GM19328 (cell line): Measurements from ENCODE around the gene RAB30.
A peak's percentile ranks its signal among the peaks of the same experiment; 100 is the strongest.
"Not testable (repeated sequence)": the region's sequence is repeated elsewhere in the genome, so short reads cannot be mapped to it uniquely, and the experiment has no call there.

ENCODE experiments used
- ATAC-seq: cut with Tn5 transposase; IDR thresholded peaks from one replicate; pipeline ENCODE4 v1.9.1; 2021; ENCODE audit warnings: mild to moderate bottlenecking, moderate library complexity; ENCODE audit not compliant: unreplicated experiment

RAB30 gene

DNA sequence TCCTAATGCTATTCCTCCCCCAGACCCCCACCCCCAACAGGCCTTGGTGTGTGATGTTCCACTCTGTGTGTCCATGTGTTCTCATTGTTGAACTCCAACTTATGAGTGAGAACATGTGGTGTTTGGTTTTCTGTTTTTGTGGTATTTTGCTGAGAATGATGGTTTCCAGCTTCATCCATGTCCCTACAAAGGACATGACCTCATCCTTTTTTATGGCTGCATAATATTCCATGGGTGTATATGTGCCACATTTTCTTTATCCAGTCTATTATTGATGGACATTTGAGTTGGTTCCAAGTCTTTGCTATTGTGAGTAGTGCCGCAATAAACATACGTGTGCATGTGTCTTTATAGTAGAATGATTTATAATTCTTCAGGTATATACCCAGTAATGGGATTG, 121.2 kb downstream of the RAB30 start:
- ATAC-seq = not testable (repeated sequence)

DNA sequence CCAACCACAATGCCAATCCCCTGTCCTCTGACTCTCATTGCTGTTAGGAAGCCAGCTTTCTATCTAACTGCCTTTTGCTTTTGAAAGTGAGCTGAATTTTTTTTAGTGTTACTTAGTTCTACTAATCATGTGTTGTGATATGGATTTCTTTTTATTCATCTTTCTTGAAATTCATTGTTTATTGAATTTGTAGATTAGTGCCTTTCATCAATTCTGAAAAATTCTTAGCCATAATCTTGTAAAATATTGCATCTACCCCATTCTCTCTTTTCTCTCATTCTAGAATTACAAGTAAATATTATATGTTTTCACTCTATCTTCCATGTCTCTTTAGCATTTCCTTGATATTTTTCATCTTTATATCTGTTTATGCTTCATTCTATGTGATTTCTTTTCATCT, 122.3 kb downstream of the RAB30 start:
- ATAC-seq = no peak

DNA sequence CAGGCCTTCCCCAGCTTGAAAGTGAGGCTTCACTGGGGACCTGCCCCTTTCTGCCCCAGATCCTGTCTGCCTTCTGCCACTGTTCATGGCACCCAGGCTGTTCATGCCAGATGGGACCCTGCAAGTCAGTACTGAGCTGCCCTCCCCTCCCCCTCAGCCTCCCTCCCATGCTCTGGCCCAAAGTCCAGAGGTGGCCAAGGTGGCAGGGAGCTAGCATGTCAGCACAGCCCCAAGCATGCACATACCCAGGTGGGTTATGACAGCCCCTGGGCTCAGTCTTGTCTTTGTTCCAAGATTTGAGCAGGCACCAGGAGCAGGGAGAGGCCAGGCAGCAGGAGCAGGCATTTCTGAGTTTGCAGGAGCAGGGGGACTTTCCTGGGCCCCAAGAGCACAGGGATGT, 126.0 kb downstream of the RAB30 start:
- no peak for ATAC-seq

DNA sequence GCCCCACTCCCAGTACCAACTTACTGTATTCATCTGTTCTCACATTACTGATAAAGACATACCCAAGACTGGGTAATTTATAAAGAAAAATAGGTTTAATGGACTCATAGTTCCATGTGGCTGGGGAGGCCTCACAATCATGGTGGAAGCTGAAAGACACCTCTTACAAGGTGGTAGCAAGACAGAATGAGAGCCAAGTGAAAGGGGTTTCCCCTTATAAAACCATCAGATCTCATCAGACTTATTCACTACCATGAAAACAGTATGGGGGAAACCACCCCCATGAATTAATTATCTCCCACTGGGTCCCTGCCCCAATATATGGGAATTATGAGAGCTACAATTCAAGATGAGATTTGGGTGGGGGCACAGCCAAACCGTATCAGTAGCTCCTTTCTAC, 126.7 kb downstream of the RAB30 start:
- ATAC-seq = not testable (repeated sequence)

DNA sequence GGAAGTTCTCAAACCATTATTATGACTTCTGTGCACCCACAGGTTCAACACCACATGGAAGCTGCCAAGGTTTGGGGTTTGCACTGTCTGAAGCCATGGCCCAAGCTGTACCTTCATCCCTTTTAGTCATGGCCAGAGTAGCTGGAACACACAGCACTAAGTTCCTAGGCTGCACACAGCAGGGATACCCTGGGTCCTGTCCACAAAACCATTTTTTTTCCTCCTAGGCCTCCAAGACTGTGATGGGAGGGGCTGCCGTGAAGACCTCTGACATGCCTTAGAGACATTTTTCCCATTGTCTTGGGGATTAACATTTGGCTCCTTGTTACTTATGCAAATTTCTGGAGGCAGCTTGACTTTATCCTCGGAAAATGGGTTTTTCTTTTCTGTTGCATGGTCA, 127.5 kb downstream of the RAB30 start:
- ATAC-seq = no peak

DNA sequence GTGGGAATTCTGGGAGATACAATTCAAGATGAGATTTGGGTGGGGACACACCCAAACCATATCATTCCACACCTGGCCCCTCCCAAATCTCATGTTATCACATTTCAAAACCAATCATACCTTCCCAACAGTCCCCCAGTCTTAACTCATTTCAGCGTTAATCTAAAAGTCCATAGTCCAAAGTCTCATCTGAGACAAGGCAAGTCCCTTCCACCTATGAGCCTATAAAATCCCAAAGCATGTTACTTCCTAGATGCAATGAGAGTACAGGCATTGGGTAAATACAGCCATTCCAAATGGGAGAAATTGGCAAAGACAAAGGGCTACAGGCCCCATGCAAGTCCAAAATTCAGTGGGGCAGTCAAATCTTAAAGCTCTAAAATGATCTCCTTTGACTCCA, 128.3 kb downstream of the RAB30 start:
- not testable (repeated sequence) for ATAC-seq

DNA sequence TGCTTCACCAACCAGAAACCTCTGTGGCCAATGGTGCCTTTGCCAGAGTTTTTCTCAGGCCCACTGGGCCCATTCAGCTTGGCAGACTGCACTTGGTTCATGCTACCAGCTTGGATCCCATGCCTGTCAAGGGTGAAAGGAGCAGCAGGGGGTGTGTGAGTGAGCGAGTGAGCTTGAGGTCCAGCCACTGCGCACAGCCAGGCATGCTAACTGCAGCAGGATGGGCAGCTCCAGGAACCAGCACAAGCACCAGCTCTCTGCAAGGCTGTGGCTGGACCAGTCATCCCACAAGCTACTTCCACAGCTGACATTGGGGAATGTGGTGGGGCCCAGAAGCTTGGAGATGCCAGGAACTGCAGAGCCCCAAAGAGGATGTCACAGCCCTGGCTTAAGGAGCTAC, 129.3 kb downstream of the RAB30 start:
- no peak for ATAC-seq

DNA sequence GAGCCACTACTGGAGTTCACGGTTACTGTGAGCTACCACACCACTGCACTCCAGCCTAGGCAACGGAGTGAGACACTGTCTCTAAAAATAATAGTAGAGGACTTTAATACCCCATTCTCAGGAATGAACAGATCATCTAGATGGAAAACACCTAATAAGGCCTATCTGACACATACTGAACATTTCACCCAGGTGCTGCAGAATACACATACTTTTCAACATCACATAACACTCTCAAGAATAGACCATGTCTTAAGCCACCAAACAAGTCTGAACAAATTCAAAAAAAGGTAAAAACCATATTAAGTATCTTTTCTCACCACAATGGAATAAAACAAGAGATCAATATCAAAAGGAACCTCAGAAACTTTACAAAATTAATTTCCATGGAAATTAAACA, 132.2 kb downstream of the RAB30 start:
- no peak for ATAC-seq

DNA sequence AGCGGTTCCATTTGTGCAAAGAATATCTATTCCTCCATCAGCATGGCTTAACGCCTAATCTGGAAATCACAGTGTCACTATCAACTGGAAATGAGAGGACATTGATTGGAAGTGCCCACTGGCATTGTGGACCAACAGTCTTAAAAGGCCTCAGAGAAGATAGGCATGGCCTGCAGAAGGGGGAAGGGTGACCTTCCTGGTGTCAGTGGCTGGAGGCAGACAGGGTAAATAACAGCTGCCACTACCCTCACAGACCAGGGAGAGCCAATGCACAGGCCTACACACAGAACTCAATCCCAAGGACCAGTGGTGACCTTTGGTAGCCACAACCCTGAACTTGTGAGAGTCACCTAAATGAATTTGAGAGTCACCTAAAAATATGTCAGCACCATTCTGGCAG, 134.1 kb downstream of the RAB30 start:
- ATAC-seq = no peak

DNA sequence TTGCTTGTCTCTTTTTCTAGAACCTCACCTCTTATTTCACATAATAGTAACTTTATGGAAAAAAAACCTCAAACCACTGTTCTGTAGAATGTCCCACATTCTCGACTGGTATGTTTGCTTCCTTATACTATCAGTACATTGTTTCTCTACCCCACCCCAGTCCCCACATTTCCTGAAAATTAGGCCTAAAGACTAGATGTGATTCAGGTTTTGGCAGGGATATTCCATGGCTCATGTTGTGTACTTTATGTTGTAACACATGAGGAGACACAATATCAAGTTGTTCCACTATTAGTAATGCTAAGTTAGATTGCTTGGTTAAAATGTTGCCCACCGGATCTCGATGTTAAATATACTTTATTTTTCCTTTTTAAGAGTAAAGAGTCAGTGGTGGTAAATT, 135.4 kb downstream of the RAB30 start:
- ATAC-seq = no peak

DNA sequence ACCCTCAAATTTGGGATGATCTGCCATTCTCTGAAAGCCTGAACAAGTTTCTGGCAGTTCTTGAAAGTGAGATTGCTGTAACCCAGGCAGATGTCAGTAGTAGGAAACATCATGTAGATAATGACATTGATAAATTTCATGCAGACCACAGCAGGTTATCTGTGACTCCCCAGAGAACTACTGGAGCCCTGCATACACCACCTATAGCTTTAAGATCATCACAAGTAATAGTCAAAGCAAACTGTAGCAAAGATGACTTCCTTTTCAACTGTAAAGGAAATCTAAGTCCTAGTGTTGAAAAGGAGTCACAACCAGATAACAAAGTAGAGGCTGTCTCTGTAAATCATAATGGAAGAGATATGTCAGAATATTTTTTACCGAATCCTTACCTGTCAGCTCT, 139.1 kb downstream of the RAB30 start:
- no peak for ATAC-seq

DNA sequence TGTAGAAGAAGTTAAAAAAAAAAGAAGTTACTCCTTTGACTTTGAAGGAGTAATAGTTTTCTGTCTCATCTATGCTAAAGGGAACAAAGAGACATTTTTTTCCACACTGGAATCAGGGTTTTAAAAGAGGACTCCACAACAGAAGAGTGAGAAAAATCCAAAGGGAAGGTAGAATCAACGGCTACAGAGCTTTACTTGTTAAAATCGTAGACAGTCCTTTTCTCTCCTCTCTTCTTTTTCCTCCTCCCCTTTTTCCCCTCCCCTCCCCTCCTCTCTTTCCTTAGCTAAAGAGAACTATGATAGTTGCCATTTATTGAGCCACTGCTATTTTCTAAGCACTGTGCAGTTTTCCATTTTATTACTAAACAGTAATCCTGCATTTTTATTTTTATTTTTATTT, 141.0 kb downstream of the RAB30 start:
- no peak for ATAC-seq

DNA sequence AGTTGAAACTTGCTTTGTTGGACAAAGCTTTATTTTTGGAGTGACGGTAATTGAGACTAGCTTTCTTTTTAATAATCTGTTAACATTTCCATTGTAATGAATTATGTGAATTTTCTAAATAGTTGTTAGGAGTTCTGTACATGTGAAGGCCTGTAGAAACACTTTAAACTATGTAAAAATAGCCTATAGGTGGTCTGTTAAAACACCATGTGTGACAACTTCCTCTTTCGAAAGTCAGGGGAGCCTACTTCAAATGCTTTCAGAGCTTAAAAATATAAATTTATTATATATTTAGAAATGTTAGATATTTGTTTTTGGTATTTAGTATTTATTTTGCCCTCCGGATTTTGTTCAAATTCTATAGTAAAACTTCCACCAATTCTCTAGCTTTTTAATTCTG, 141.5 kb downstream of the RAB30 start:
- ATAC-seq = peak; percentile 64

DNA sequence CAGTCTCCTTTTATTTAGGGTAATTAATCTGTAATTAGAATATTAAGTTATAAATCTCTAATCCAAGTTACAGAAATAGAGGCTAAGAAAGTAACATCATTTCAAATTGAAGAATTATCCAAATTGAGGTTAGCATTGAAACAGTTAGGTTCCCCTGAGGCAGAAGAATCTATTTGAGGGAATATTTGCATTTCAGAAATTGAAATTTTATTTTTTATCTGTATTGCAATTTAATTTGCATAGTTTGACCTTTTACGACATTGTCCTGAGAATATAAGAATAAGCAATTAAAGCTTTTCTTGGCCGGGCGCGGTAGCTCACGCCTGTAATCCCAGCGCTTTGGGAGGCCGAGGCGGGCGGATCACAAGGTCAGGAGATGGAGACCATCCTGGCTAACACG, 142.6 kb downstream of the RAB30 start:
- ATAC-seq = no peak

DNA sequence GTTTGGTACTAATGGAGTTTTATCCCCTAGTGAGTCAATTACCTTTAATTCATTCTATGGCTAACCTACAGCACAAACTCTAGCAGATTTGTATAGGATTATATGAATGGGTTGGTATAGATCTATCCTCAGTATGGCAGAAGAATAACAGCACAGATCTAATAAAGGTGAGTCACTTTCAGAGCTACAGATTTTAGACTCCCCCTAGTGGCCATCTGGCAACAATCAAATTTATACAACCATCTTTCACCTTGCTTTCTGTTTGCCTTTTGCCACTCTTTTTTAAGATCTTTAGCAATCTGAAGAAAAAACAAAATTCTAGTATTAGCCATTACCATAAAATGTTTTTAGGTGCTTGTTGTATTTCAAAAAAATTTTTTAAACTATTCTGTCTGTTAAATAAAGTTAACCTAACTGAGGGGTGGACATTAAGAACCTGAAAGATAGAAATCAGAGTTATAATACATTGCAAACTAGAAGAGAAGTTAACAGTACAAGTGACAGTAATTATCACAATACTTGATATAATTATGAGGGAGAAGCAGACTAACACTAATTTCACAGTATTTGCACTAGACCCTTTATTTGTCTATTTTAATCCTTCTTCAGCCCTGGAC, 144.3 kb downstream of the RAB30 start:
- ATAC-seq = peak; percentile 59

DNA sequence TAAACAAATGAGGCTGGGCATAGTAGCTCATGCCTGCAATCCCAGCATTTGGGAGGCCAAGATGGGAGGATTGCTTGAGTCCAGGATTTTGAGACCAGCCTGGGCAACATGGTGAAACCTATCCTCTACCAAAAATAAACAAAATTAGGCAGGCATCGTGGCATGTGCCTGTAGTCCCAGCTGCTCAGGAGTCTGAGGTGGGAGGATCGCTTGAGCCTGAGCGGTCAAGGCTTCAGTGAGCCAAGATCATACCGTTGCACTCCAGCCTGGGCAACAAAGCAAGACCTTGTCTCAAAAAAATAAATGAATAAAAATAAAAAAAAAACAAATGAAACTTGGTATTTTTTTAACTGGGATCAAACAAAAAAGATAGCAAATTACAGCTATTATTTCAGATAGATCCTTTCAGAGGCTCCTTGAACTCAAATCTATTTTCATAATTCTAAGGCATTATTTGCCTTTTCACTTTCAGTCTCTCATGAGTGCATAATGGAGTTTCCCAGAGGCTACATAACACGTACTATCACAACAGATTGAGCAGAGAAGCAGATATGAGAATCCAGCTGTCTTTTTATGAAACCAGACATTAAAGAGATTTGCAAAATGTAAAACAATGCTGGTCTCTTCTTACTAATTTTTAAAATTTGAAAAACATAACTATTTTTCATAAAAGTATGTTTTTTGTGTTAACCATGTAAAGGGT, 147.0 kb downstream of the RAB30 start:
- ATAC-seq = no peak
